Keratinocyte (primary cell): ENCODE results near the gene SZRD1. TPM values are rescaled to one million over a fixed set of nuclear protein-coding genes. Genes with fewer than 3 reads are reported as not detected.
A peak's percentile ranks its signal among the peaks of the same experiment; 100 is the strongest.

Experiments
- DNase-seq: peaks from one replicate; pipeline ENCODE4 v3.0.0-alpha.2; 2011; ENCODE audit warnings: low read depth, missing footprints, low spot score
- FAIRE-seq: peaks from 2 replicates; lab custom pipeline; 2011; peaks lifted over from hg19 to GRCh38; lab: Jason Lieb, UNC
- H2AFZ ChIP-seq: 2 replicates; pipeline ENCODE4 v1.6.0; 2012; ENCODE audit warnings: low read length, control low read depth, inconsistent platforms; ENCODE audit not compliant: control insufficient read depth
- H3K27ac ChIP-seq: 2 replicates; pipeline ENCODE4 v1.5.1; 2011; ENCODE audit warnings: low read length; ENCODE audit not compliant: control insufficient read depth, insufficient read depth
- H3K27me3 ChIP-seq: 3 replicates; pipeline ENCODE4 v1.6.0; 2011; ENCODE audit warnings: low read length; ENCODE audit not compliant: control insufficient read depth, insufficient read depth; ENCODE audit errors: extremely low read depth
- H3K36me3 ChIP-seq, 2 experiments: 2 replicates in 1 of 2; 3 replicates in 1 of 2; pipeline ENCODE4 v1.5.1; 2011; ENCODE audit warnings: low read length in 2 of 2, mild to moderate bottlenecking in 1 of 2; ENCODE audit not compliant: control insufficient read depth in 2 of 2, insufficient read depth in 2 of 2; ENCODE audit errors: extremely low read depth in 1 of 2
- H3K4me1 ChIP-seq: 3 replicates; pipeline ENCODE4 v1.5.1; 2011; ENCODE audit warnings: low read length; ENCODE audit not compliant: control insufficient read depth, insufficient read depth; ENCODE audit errors: extremely low read depth
- H3K4me2 ChIP-seq: 3 replicates; pipeline ENCODE4 v1.6.0; 2011; ENCODE audit warnings: low read depth, low read length; ENCODE audit not compliant: control insufficient read depth, insufficient read depth; ENCODE audit errors: extremely low read depth
- H3K4me3 ChIP-seq, 3 experiments: fragments of 200-600 bp in 1 of 3; sonication (generic) in 1 of 3; 2 replicates in 2 of 3; 3 replicates in 1 of 3; pipeline ENCODE4 v1.5.1; 2011 to 2016; ENCODE audit warnings: low read length in 3 of 3, mild to moderate bottlenecking in 3 of 3, control low read depth in 2 of 3, inconsistent platforms in 1 of 3, low read depth in 1 of 3, mixed read lengths in 1 of 3, mixed run types in 1 of 3, moderate library complexity in 1 of 3; ENCODE audit not compliant: control insufficient read depth in 2 of 3, insufficient read depth in 2 of 3; ENCODE audit errors: extremely low read depth in 1 of 3
- H3K79me2 ChIP-seq: 2 replicates; pipeline ENCODE4 v1.6.0; 2012; ENCODE audit warnings: low read length; ENCODE audit not compliant: control insufficient read depth, insufficient read depth
- H3K9ac ChIP-seq: 3 replicates; pipeline ENCODE4 v1.6.0; 2011; ENCODE audit warnings: low read length; ENCODE audit not compliant: control insufficient read depth, insufficient read depth; ENCODE audit errors: extremely low read depth
- H3K9me1 ChIP-seq: 3 replicates; pipeline ENCODE4 v1.6.0; 2011; ENCODE audit warnings: low read length; ENCODE audit not compliant: control insufficient read depth, insufficient read depth; ENCODE audit errors: extremely low read depth
- H3K9me3 ChIP-seq: 2 replicates; pipeline ENCODE4 v1.5.1; 2012; ENCODE audit warnings: low read depth, low read length; ENCODE audit not compliant: control insufficient read depth
- H4K20me1 ChIP-seq: 3 replicates; pipeline ENCODE4 v1.6.0; 2011; ENCODE audit warnings: low read length; ENCODE audit not compliant: control insufficient read depth, insufficient read depth; ENCODE audit errors: extremely low read depth
- EZH2 ChIP-seq: IDR thresholded peaks from one replicate; pipeline ENCODE4 v1.6.1; 2012; ENCODE audit warnings: inconsistent platforms, mild to moderate bottlenecking, low read length, moderate library complexity
- dilution Hi-C: fragments of 300-500 bp; cut with MboI; formaldehyde crosslinking; loops from one replicate; pipeline ENCODE4 v1.7.0; 2020; ENCODE audit warnings: low sequenced_read_pairs; ENCODE audit not compliant: extremely low pct_ligation_motif_present
- polyA plus RNA-seq, 5 experiments: library from polyadenylated mRNA; depleted of rRNA in 3 of 5; stranded (reverse) in 3 of 5; stranded (forward) in 1 of 5; unstranded in 1 of 5; fragments of >200 nt; gene quantifications; 1 replicate in 1 of 5; 2 replicates in 3 of 5; 3 replicates in 1 of 5; pipeline versions ENCODE4 v1.2.1 to v1.2.3, GENCODE V29; 2011 to 2012; ENCODE audit warnings: missing spikeins in 2 of 5, low read depth in 1 of 5, low replicate concordance in 1 of 5
- TF ChIP-seq, protein P1 (sequence below), 3 experiments: IDR thresholded peaks in 1 of 3; conservative IDR thresholded peaks in 1 of 3; optimal IDR thresholded peaks in 1 of 3; 2 replicates in 2 of 3; 3 replicates in 1 of 3; pipeline versions ENCODE3 to v1.5.1; 2011; ENCODE audit warnings: low read length in 3 of 3, mild to moderate bottlenecking in 3 of 3, moderate library complexity in 2 of 3, control low read depth in 1 of 3, inconsistent platforms in 1 of 3; ENCODE audit not compliant: insufficient read depth in 2 of 3; ENCODE audit errors: extremely low read depth in 1 of 3

SZRD1 gene
- polyA plus RNA-seq, 1 donor (not counting 4 experiments of a cell fraction or from before 2014, with no cell fraction given), result 68.7 TPM

DNA sequence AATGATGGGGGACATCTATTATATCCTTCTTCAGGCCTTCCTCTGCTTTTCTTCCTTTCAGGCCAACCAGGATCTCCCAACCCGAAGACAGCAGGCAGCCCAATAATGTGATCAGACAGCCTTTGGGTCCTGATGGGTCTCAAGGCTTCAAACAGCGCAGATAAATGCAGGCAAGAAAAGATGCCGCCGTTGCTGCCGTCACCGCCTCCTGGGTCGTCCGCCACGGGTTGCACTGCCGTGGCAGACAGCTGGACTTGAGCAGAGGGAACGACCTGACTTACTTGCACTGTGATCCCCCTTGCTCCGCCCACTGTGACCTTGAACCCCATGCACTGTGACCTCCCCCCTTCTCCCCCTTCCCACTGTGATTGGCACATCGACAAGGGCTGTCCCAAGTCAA is 27.9 kb downstream of the SZRD1 start:
- peaks cover 39% of the 10 kb centered on the region for H4K20me1 ChIP-seq
- H3K4me1 ChIP-seq, result peaks cover 21% of the 10 kb centered on the region
- no peaks in the 10 kb centered on the region for H3K9me3 ChIP-seq
- peaks cover 25 to 31% of the 10 kb centered on the region in 2 experiments for H3K36me3 ChIP-seq
- DNase-seq (no peak), FAIRE-seq (no peak)
- H3K79me2 ChIP-seq, result peaks cover 46% of the 10 kb centered on the region
- H3K9ac ChIP-seq, result no peak overlapping the region
- no peak overlapping the region for H3K27ac ChIP-seq
- H3K27me3 ChIP-seq, result no peaks in the 10 kb centered on the region
- TF ChIP-seq EZH2, result no peak
- TF ChIP-seq, protein P1, sequence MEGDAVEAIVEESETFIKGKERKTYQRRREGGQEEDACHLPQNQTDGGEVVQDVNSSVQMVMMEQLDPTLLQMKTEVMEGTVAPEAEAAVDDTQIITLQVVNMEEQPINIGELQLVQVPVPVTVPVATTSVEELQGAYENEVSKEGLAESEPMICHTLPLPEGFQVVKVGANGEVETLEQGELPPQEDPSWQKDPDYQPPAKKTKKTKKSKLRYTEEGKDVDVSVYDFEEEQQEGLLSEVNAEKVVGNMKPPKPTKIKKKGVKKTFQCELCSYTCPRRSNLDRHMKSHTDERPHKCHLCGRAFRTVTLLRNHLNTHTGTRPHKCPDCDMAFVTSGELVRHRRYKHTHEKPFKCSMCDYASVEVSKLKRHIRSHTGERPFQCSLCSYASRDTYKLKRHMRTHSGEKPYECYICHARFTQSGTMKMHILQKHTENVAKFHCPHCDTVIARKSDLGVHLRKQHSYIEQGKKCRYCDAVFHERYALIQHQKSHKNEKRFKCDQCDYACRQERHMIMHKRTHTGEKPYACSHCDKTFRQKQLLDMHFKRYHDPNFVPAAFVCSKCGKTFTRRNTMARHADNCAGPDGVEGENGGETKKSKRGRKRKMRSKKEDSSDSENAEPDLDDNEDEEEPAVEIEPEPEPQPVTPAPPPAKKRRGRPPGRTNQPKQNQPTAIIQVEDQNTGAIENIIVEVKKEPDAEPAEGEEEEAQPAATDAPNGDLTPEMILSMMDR (optimal IDR thresholded peaks at IDR 0.05 in 1 of 3, IDR thresholded peaks at IDR 0.05 in 1 of 3, conservative IDR thresholded peaks at IDR 0.05 in 1 of 3; ENCODE audit: extremely low read depth in 1 of 3, insufficient read depth in 2 of 3, low read length in 3 of 3), result no peak
- no peak overlapping the region for H3K4me3 ChIP-seq
- no peak overlapping the region for H2AFZ ChIP-seq
- peaks cover 4% of the 10 kb centered on the region for H3K9me1 ChIP-seq
- dilution Hi-C loops, result no loop called here
- no peak overlapping the region for H3K4me2 ChIP-seq

DNA sequence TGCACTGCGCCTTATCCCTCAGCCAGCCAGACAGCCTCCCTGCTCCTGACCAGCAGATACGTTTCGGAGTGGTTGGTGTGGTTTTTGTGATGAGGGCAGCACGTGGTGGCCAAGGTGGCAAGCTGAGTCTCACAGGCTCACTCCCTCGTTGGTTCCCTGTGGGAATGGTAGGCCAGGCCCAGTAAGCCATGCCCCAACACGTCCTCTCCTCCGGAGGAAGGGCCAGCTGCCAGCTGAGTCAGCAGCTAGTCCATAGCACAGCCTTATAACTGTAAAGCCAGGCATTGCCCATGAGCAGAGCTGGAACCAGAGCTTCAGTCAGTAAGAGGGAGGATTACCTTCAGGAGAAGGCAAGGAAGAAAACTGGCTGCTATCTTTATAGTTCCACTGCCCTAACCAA is 29.5 kb downstream of the SZRD1 start:
- Histone ChIP-seq H3K4me1 (peaks cover 17% of the 10 kb centered on the region), H4K20me1 (peaks cover 24% of the 10 kb centered on the region), H3K9me3 (no peaks in the 10 kb centered on the region), H3K4me3 (no peak overlapping the region), H3K36me3 (peaks cover 29 to 31% of the 10 kb centered on the region in 2 experiments), H3K79me2 (peaks cover 30% of the 10 kb centered on the region), H3K4me2 (no peak overlapping the region), H3K9ac (peak overlapping the region; percentile 28), H3K27me3 (no peaks in the 10 kb centered on the region), H3K27ac (peak overlapping the region; percentile 71), H2AFZ (no peak overlapping the region), H3K9me1 (peaks cover 2% of the 10 kb centered on the region)
- TF ChIP-seq, protein P1 (optimal IDR thresholded peaks at IDR 0.05 in 1 of 3, IDR thresholded peaks at IDR 0.05 in 1 of 3, conservative IDR thresholded peaks at IDR 0.05 in 1 of 3; ENCODE audit: extremely low read depth in 1 of 3, insufficient read depth in 2 of 3, low read length in 3 of 3), result peak in 1 of 3 experiments; percentile 3
- TF ChIP-seq EZH2, result no peak
- dilution Hi-C loops, result no loop called here
- peak; percentile 100 for FAIRE-seq
- peak; percentile 83 for DNase-seq
